Endothelial cell of umbilical vein (primary cell): ENCODE data around the gene CSNK1A1. TPM values are rescaled to one million over a fixed set of nuclear protein-coding genes. Genes with fewer than 3 reads are reported as not detected.

Experiments used
- BruUV-seq: library from RNA; stranded (reverse); fragments of 400-500 nt; replicated peaks from 2 replicates; lab custom pipeline; 2021; lab: Mats Ljungman, UMichigan
- CTCF ChIA-PET: fragments of 300-600, 350-600 bp; sonication (Branson Sonifier 250); formaldehyde crosslinking; loops from one replicate; lab custom pipeline; 2021; ENCODE audit warnings: antibody characterized with exemption, inconsistent platforms; lab: Charles Lee
- POLR2A ChIA-PET: fragments of 300-600, 350-600 bp; sonication (Branson Sonifier 250); formaldehyde crosslinking; loops from one replicate; lab custom pipeline; 2021; ENCODE audit warnings: antibody characterized with exemption, inconsistent platforms; lab: Charles Lee
- DNase-seq: peaks from one replicate; pipeline ENCODE4 v3.0.0-alpha.2; 2011; ENCODE audit warnings: low read depth, low spot score
- FAIRE-seq: peaks from 2 replicates; lab custom pipeline; 2011; peaks lifted over from hg19 to GRCh38; lab: Jason Lieb, UNC
- H2AFZ ChIP-seq: 2 replicates; pipeline ENCODE4 v1.6.0; 2012; ENCODE audit warnings: low read depth, low read length, control low read depth, inconsistent platforms
- H3K27ac ChIP-seq: 2 replicates; pipeline ENCODE4 v1.5.1; 2011; ENCODE audit warnings: low read depth, mild to moderate bottlenecking, control low read depth, low read length, moderate library complexity; ENCODE audit not compliant: insufficient read depth
- H3K27me3 ChIP-seq, 2 experiments: 2 replicates each; pipeline versions ENCODE4 v1.6.0 to v1.6.1; 2011; ENCODE audit warnings: low read length in 2 of 2, mixed read lengths in 1 of 2; ENCODE audit not compliant: control insufficient read depth in 2 of 2, insufficient read depth in 2 of 2
- H3K36me3 ChIP-seq, 2 experiments: 2 replicates in 1 of 2; 3 replicates in 1 of 2; pipeline ENCODE4 v1.5.1; 2011; ENCODE audit warnings: low read length in 2 of 2, mild to moderate bottlenecking in 1 of 2, moderate library complexity in 1 of 2; ENCODE audit not compliant: control insufficient read depth in 2 of 2, insufficient read depth in 2 of 2; ENCODE audit errors: extremely low read depth in 1 of 2
- H3K4me1 ChIP-seq: 3 replicates; pipeline ENCODE4 v1.5.1; 2011; ENCODE audit warnings: mild to moderate bottlenecking, low read length; ENCODE audit not compliant: control insufficient read depth, insufficient read depth; ENCODE audit errors: extremely low read depth
- H3K4me2 ChIP-seq: 2 replicates; pipeline ENCODE4 v1.6.1; 2011; ENCODE audit warnings: low read length, control low read depth, mixed read lengths; ENCODE audit not compliant: insufficient read depth
- H3K4me3 ChIP-seq, 3 experiments: fragments of 200-600 bp in 1 of 3; sonication (generic), shearing (Covaris generic) in 1 of 3; replicated peaks in 1 of 3; 2 replicates each; pipeline ENCODE4 v1.5.1; 2011 to 2016; ENCODE audit warnings: control low read depth in 3 of 3, low read length in 3 of 3, mild to moderate bottlenecking in 2 of 3, inconsistent platforms in 1 of 3, low read depth in 1 of 3, moderate library complexity in 1 of 3; ENCODE audit not compliant: insufficient read depth in 1 of 3
- H3K79me2 ChIP-seq: 2 replicates; pipeline ENCODE4 v1.6.0; 2012; ENCODE audit warnings: low read length, inconsistent platforms; ENCODE audit not compliant: control insufficient read depth, insufficient read depth
- H3K9ac ChIP-seq: replicated peaks from 2 replicates; pipeline ENCODE3; 2011; ENCODE audit warnings: low read length, control low read depth; ENCODE audit not compliant: insufficient read depth; ENCODE audit errors: extremely low read depth
- H3K9me1 ChIP-seq: replicated peaks from 3 replicates; pipeline ENCODE4 v1.6.0; 2011; ENCODE audit warnings: mild to moderate bottlenecking, low read length; ENCODE audit not compliant: control insufficient read depth, insufficient read depth; ENCODE audit errors: extremely low read depth
- H3K9me3 ChIP-seq: replicated peaks from 2 replicates; pipeline ENCODE4 v1.5.1; 2012; ENCODE audit warnings: low read length, inconsistent platforms; ENCODE audit not compliant: control insufficient read depth, insufficient read depth
- H4K20me1 ChIP-seq: replicated peaks from 2 replicates; pipeline ENCODE3; 2011; ENCODE audit warnings: mild to moderate bottlenecking, low read length; ENCODE audit not compliant: control insufficient read depth, insufficient read depth; ENCODE audit errors: extremely low read depth
- CTCF ChIP-seq, 2 donors: IDR thresholded peaks; 1 replicate in 1 of 2; 2 replicates in 1 of 2; pipeline ENCODE4 v1.5.1; 2011; ENCODE audit warnings: low read length in 2 of 2, mild to moderate bottlenecking in 2 of 2, moderate library complexity in 2 of 2, control low read depth in 1 of 2, inconsistent platforms in 1 of 2, low read depth in 1 of 2; ENCODE audit not compliant: insufficient read depth in 1 of 2; ENCODE audit errors: extremely low read depth in 1 of 2
- EZH2 ChIP-seq: IDR thresholded peaks from 2 replicates; pipeline ENCODE4 v1.6.1; 2012; ENCODE audit warnings: borderline replicate concordance, low read depth, mild to moderate bottlenecking, moderate library complexity, low read length, inconsistent platforms; ENCODE audit not compliant: severe bottlenecking
- FOS ChIP-seq: IDR thresholded peaks from 2 replicates; pipeline ENCODE4 v1.6.1; 2011; ENCODE audit warnings: mild to moderate bottlenecking, low read length, moderate library complexity, borderline replicate concordance; ENCODE audit not compliant: insufficient read depth
- GATA2 ChIP-seq: IDR thresholded peaks from 2 replicates; pipeline ENCODE4 v1.7.0; 2011; ENCODE audit warnings: low read depth, mild to moderate bottlenecking, moderate library complexity, mixed read lengths, low read length; ENCODE audit not compliant: insufficient read length, insufficient read depth
- JUN ChIP-seq: IDR thresholded peaks from 2 replicates; pipeline ENCODE4 v1.6.1; 2011; ENCODE audit warnings: borderline replicate concordance, low read depth; ENCODE audit not compliant: insufficient read length, insufficient read depth
- MAX ChIP-seq: IDR thresholded peaks from 2 replicates; pipeline ENCODE4 v1.6.1; 2011; ENCODE audit not compliant: insufficient read depth, insufficient read length
- MYC ChIP-seq: IDR thresholded peaks from one replicate; pipeline ENCODE4 v1.6.1; 2011; ENCODE audit warnings: mild to moderate bottlenecking, low read depth, low read length
- POLR2A ChIP-seq: IDR thresholded peaks from 2 replicates; pipeline ENCODE4 v1.6.1; 2012; ENCODE audit warnings: low read depth, mild to moderate bottlenecking, control low read depth, low read length
- POLR2AphosphoS5 ChIP-seq: IDR thresholded peaks from 2 replicates; pipeline ENCODE4 v1.6.1; 2012; ENCODE audit warnings: low read depth, mild to moderate bottlenecking, control low read depth, low read length, moderate library complexity; ENCODE audit not compliant: insufficient read depth
- dilution Hi-C: fragments of 300-500 bp; cut with MboI; formaldehyde crosslinking; loops from one replicate; pipeline ENCODE4 v1.15.0; 2019; ENCODE audit warnings: low sequenced_read_pairs; ENCODE audit not compliant: extremely low pct_ligation_motif_present
- intact Hi-C: fragments of 100-400 bp; cut with micrococcal nuclease; formaldehyde crosslinking; loops from one replicate; pipeline ENCODE4 v1.10.0; 2022
- polyA plus RNA-seq, 4 experiments: library from polyadenylated mRNA; depleted of rRNA in 3 of 4; stranded (reverse) in 3 of 4; unstranded in 1 of 4; fragments of >200 nt; gene quantifications; 2 replicates each; pipeline versions ENCODE4 v1.2.1 to v1.2.3, GENCODE V29; 2011 to 2012; ENCODE audit warnings: missing spikeins in 1 of 4
- total RNA-seq: library from RNA; stranded (reverse); gene quantifications from 2 replicates; pipeline ENCODE4 v1.2.3, GENCODE V29; 2021

CSNK1A1 gene
- total and polyA plus RNA-seq, 2 donors (not counting 3 experiments of a cell fraction or from before 2014, with no cell fraction given) = 74.1 to 253 TPM

- POLR2A ChIA-PET = interaction anchor here (3.0 kb wide), 1 partner anchor 24 kb away, joined by 13 read pairs; the partner anchor contains the start of gene CSNK1A1
Measured at GRCh38 chr5:149526845-149527590, 24.2 kb downstream of the CSNK1A1 start.

More at GRCh38 chr5:149526845-149527590, 24.2 kb downstream of the CSNK1A1 start:
- Histone ChIP-seq H3K4me3 (no peak overlapping the region), H3K27me3 (no peaks in the 10 kb centered on the region), H3K36me3 (peaks cover 2 to 9% of the 10 kb centered on the region in 2 experiments), H4K20me1 (peaks cover 35% of the 10 kb centered on the region), H2AFZ (no peak overlapping the region), H3K4me2 (peak overlapping the region; percentile 13), H3K9me1 (no peaks in the 10 kb centered on the region), H3K4me1 (peaks cover 34% of the 10 kb centered on the region), H3K9ac (no peak overlapping the region), H3K79me2 (peaks cover 100% of the 10 kb centered on the region), H3K9me3 (no peaks in the 10 kb centered on the region), H3K27ac (no peak overlapping the region)
- FAIRE-seq (no peak), DNase-seq (peak; percentile 62)
- no TSS peak for BruUV-seq
- dilution Hi-C loops (no loop called here), intact Hi-C loops (loop anchor here (5.0 kb wide), 1 partner anchor 90 kb away; no protein-coding TSS in a partner anchor)
- CTCF ChIA-PET = interaction anchor here (0.8 to 4.5 kb wide), 11 partner anchors 9 to 89 kb away, joined by 3 to 21 read pairs (median 4); partner anchors contain the start of gene CSNK1A1
- TF ChIP-seq JUN (no peak), MYC (no peak), EZH2 (no peak), CTCF (IDR thresholded peaks at IDR 0.05; ENCODE audit: extremely low read depth in 1 of 2, insufficient read depth in 1 of 2, low read depth in 1 of 2, low read length in 2 of 2) (no peak), POLR2AphosphoS5 (no peak), FOS (no peak), POLR2A (no peak), MAX (no peak), GATA2 (no peak)
